T-cell (primary cell): ENCODE results near the gene KIF5A. TPM values are rescaled to one million over a fixed set of nuclear protein-coding genes. Genes with fewer than 3 reads are reported as not detected.
A peak's percentile ranks its signal among the peaks of the same experiment; 100 is the strongest.

Experiments
- ATAC-seq, 4 experiments: fragments of 200-7000 bp in 3 of 4; fragments of 150-1000 bp in 1 of 4; cut with Tn5 transposase; replicated peaks in 1 of 4; 1 replicate in 3 of 4; 2 replicates in 1 of 4; pipeline ENCODE4 v1.10.0; 2021; ENCODE audit warnings: moderate library complexity in 3 of 4, mild to moderate bottlenecking in 2 of 4, moderate number of reproducible peaks in 1 of 4
- CTCF ChIA-PET, 2 donors: fragments of 300-600 bp; sonication (Branson Sonifier 250); formaldehyde crosslinking; loops; one replicate each; lab custom pipeline; 2022; ENCODE audit warnings: antibody characterized with exemption in 2 of 2; lab: Charles Lee
- POLR2A ChIA-PET, 2 donors: fragments of 300-600 bp; sonication (Branson Sonifier 250); formaldehyde crosslinking; loops; one replicate each; lab custom pipeline; 2022; ENCODE audit warnings: antibody characterized with exemption in 2 of 2; lab: Charles Lee
- DNase-seq, 35 experiments: peaks; one replicate each; pipeline versions ENCODE4 v3.0.0 to v3.0.0-alpha.2; 2013 to 2023
- H3K27ac ChIP-seq: one replicate; pipeline ENCODE4 v1.5.1; 2013; ENCODE audit warnings: low read length
- H3K27me3 ChIP-seq, 2 experiments: replicated peaks in 1 of 2; 1 replicate in 1 of 2; 2 replicates in 1 of 2; pipeline versions ENCODE4 v1.6.1 to v1.7.0; 2013; ENCODE audit warnings: low read length in 1 of 2, mixed read lengths in 1 of 2; ENCODE audit not compliant: control insufficient read depth in 2 of 2, insufficient read depth in 2 of 2; ENCODE audit errors: extremely low read depth in 1 of 2
- H3K36me3 ChIP-seq, 2 donors: 1 replicate in 1 of 2; 2 replicates in 1 of 2; pipeline versions ENCODE4 v1.6.1 to v1.7.0; 2013; ENCODE audit warnings: low read length in 1 of 2; ENCODE audit not compliant: control insufficient read depth in 2 of 2, insufficient read depth in 1 of 2; ENCODE audit errors: extremely low read depth in 1 of 2
- H3K4me1 ChIP-seq, 2 experiments: 1 replicate in 1 of 2; 2 replicates in 1 of 2; pipeline versions ENCODE4 v1.6.1 to v1.7.0; 2013; ENCODE audit warnings: low read length in 2 of 2, mixed read lengths in 1 of 2; ENCODE audit not compliant: insufficient read depth in 2 of 2, control insufficient read depth in 1 of 2; ENCODE audit errors: extremely low read depth in 1 of 2
- H3K4me3 ChIP-seq, 2 donors: 1 replicate in 1 of 2; 2 replicates in 1 of 2; pipeline versions ENCODE4 v1.5.1 to v1.7.0; 2013; ENCODE audit warnings: mild to moderate bottlenecking in 2 of 2, low read length in 1 of 2, moderate library complexity in 1 of 2; ENCODE audit not compliant: control insufficient read depth in 1 of 2; ENCODE audit errors: extremely low read depth in 1 of 2
- H3K9me3 ChIP-seq: 2 replicates; pipeline ENCODE4 v1.7.0; 2013
- H3K27ac Mint-ChIP-seq, 2 donors: one replicate each; pipeline ENCODE4 v1.8.0; 2020 to 2021; ENCODE audit warnings: mild to moderate bottlenecking in 2 of 2, mixed read lengths in 2 of 2
- H3K27me3 Mint-ChIP-seq, 2 donors: one replicate each; pipeline ENCODE4 v1.8.0; 2021 to 2022; ENCODE audit warnings: mixed read lengths in 2 of 2
- H3K36me3 Mint-ChIP-seq: one replicate; pipeline ENCODE4 v1.8.0; 2021; ENCODE audit warnings: mixed read lengths
- H3K4me1 Mint-ChIP-seq, 3 donors: one replicate each; pipeline ENCODE4 v1.8.0; 2020 to 2022; ENCODE audit warnings: mixed read lengths in 3 of 3, mild to moderate bottlenecking in 1 of 3
- H3K4me3 Mint-ChIP-seq, 3 donors: one replicate each; pipeline ENCODE4 v1.8.0; 2020 to 2022; ENCODE audit warnings: mild to moderate bottlenecking in 3 of 3, mixed read lengths in 3 of 3, moderate library complexity in 3 of 3
- H3K9me3 Mint-ChIP-seq, 3 donors: one replicate each; pipeline ENCODE4 v1.8.0; 2020 to 2022; ENCODE audit warnings: mixed read lengths in 3 of 3
- WGBS: methylation state at CpG from one replicate; pipeline ENCODE4 v1.1.5; 2013; ENCODE audit warnings: missing lambda C conversion rate; ENCODE audit not compliant: insufficient coverage; 5-methylcytosine and 5-hydroxymethylcytosine counted together
- total RNA-seq, 35 experiments: library from RNA in 6 of 35; stranded (reverse) in 6 of 35; fragments of 120-200 nt in 1 of 35; gene quantifications; one replicate each; pipeline versions ENCODE4 v1.2.1 to v1.2.4 and lab custom pipeline; 2013 to 2026

KIF5A gene
- total RNA-seq, 5 donors from 2014 or later (not counting 1 experiment from before 2014, with no cell fraction given), result 0.83 to 1.8 (median 0.92) TPM

DNA sequence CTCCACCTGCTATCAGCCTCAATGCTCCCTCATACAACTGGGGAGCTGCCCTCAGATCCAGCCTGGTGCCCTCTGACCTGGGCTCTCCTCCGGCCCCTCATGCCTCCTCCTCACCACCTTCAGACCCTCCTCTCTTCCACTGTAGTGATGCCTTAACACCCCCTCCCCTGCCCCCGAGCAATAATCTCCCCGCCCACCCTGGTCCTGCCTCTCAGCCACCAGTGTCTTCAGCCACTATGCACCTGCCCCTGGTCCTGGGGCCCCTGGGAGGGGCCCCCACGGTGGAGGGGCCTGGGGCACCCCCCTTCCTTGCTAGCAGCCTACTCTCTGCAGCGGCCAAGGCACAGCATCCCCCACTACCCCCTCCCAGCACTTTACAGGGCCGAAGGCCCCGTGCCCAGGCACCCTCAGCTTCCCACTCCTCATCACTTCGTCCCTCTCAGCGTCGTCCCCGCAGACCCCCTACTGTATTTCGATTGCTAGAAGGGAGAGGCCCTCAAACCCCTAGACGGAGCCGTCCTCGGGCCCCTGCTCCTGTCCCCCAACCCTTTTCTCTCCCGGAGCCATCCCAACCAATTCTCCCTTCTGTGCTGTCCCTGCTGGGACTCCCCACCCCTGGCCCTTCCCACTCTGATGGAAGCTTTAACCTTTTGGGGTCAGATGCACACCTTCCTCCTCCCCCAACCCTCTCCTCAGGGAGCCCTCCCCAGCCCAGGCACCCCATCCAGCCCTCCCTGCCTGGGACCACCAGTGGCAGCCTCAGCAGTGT is 24.0 kb upstream of the KIF5A start:
- Mint-ChIP-seq H3K27ac (peak overlapping the region in 1 of 2 donors; percentile 22), H3K4me3 (no peak overlapping the region), H3K36me3 (peaks cover 23% of the 10 kb centered on the region), H3K27me3 (no peaks in the 10 kb centered on the region), H3K4me1 (peaks cover 38 to 42% (median 38%) of the 10 kb centered on the region in 3 donors), H3K9me3 (no peaks in the 10 kb centered on the region)
- Histone ChIP-seq H3K27ac (no peak overlapping the region), H3K4me3 (no peak overlapping the region), H3K4me1 (peaks cover 18 to 48% of the 10 kb centered on the region in 2 experiments), H3K27me3 (no peaks in the 10 kb centered on the region), H3K9me3 (no peaks in the 10 kb centered on the region), H3K36me3 (peaks cover 3 to 66% of the 10 kb centered on the region in 2 donors)
- ChIA-PET CTCF (interaction anchor here in 1 of 2 donors (0.6 kb wide), 1 partner anchor 16 kb away, joined by 3 read pairs; no protein-coding TSS in a partner anchor), POLR2A (interaction anchor here (0.5 to 0.6 kb wide), 2 partner anchors 35 to 115 kb away, joined by 3 to 6 read pairs; no protein-coding TSS in a partner anchor)
- WGBS, result 86% methylated on average over 11 of the region's 16 CpGs
- DNase-seq, result no peak
- no peak for ATAC-seq

DNA sequence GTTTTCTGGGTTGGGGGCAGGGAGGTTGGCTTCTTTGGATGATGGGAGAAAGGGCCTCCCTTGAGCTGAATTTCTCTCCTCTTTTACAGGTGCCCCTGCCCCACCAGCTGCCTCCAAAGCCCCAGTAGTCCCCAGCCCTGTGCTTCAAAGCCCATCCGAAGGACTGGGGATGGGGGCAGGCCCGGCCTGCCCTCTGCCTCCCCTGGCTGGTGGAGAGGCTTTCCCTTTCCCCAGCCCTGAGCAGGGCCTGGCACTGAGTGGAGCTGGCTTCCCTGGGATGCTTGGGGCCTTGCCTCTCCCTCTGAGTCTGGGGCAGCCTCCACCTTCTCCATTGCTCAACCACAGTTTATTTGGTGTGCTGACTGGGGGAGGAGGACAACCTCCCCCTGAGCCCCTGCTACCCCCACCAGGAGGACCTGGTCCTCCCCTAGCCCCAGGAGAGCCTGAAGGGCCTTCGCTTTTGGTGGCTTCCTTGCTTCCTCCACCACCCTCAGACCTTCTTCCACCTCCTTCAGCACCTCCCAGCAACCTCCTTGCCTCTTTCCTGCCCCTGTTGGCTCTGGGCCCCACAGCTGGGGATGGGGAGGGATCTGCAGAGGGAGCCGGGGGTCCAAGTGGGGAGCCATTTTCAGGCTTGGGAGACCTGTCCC is 23.2 kb upstream of the KIF5A start:
- 100% methylated on average over 1 of the region's 4 CpGs for WGBS
- peaks cover 26% of the 10 kb centered on the region for H3K36me3 Mint-ChIP-seq
- peaks cover 30 to 39% (median 30%) of the 10 kb centered on the region in 3 donors for H3K4me1 Mint-ChIP-seq
- ATAC-seq (no peak), DNase-seq (no peak)
- H3K36me3 ChIP-seq, result peaks cover 7 to 73% of the 10 kb centered on the region in 2 donors
- no peaks in the 10 kb centered on the region for H3K27me3 Mint-ChIP-seq
- POLR2A ChIA-PET, result interaction anchor here in 1 of 2 donors (0.8 kb wide), 1 partner anchor 19 kb away, joined by 4 read pairs; no protein-coding TSS in a partner anchor
- no peaks in the 10 kb centered on the region for H3K27me3 ChIP-seq
- no peaks in the 10 kb centered on the region for H3K9me3 Mint-ChIP-seq
- peaks cover 13 to 40% of the 10 kb centered on the region in 2 experiments for H3K4me1 ChIP-seq
- no peak overlapping the region for H3K27ac ChIP-seq
- H3K9me3 ChIP-seq, result no peaks in the 10 kb centered on the region
- no peak overlapping the region for H3K27ac Mint-ChIP-seq
- H3K4me3 ChIP-seq, result no peak overlapping the region
- H3K4me3 Mint-ChIP-seq, result no peak overlapping the region
- CTCF ChIA-PET, result interaction anchor here in 1 of 2 donors (0.6 kb wide), 1 partner anchor 15 kb away, joined by 3 read pairs; no protein-coding TSS in a partner anchor

DNA sequence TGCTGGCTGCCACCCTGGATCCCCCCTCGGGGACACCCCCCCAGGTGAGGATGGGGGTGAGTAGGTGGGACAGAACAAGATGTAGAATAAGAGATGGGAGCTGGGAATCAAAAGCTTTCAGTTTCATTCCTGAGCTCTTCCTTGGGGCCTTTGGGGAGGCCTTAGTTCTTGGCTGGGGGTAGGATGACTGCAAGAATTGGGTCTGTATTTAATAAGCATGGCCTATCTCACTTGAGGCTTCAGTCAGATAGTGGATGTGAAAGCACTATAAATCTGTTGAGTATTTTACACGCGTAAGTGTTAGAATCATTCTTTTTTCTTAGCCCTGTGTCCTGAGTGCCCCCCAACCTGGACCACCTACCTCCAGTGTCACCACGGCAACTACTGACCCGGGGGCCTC is 22.7 kb upstream of the KIF5A start:
- Histone ChIP-seq H3K4me3 (no peak overlapping the region), H3K27me3 (no peaks in the 10 kb centered on the region), H3K36me3 (peaks cover 12 to 79% of the 10 kb centered on the region in 2 donors), H3K27ac (no peak overlapping the region), H3K9me3 (no peaks in the 10 kb centered on the region), H3K4me1 (peaks cover 8 to 34% of the 10 kb centered on the region in 2 experiments)
- WGBS, result no CpG with 5 or more reads among the region's 5 CpGs
- Mint-ChIP-seq H3K36me3 (peaks cover 32% of the 10 kb centered on the region), H3K27me3 (no peaks in the 10 kb centered on the region), H3K9me3 (no peaks in the 10 kb centered on the region), H3K4me3 (no peak overlapping the region), H3K27ac (peak overlapping the region in 1 of 2 donors; percentile 16), H3K4me1 (peaks cover 24 to 33% (median 24%) of the 10 kb centered on the region in 3 donors)
- ChIA-PET CTCF (interaction anchor here in 1 of 2 donors (0.6 kb wide), 1 partner anchor 56 kb away, joined by 4 read pairs; no protein-coding TSS in a partner anchor), POLR2A (interaction anchor here in 1 of 2 donors (0.8 kb wide), 1 partner anchor 19 kb away, joined by 4 read pairs; no protein-coding TSS in a partner anchor)
- DNase-seq, result no peak
- no peak for ATAC-seq

DNA sequence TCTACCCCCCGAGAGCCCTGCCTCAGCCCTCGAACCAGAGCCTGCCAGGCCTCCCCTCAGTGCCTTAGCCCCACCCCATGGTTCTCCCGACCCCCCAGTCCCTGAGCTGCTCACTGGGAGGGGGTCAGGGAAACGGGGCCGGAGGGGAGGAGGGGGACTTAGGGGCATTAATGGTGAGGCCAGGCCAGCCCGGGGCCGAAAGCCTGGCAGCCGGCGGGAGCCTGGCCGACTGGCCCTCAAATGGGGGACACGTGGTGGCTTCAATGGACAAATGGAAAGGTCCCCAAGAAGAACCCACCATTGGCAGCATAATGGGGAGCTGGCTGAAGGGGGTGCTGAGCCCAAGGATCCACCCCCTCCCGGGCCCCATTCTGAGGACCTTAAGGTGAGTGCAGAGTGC is 21.7 kb upstream of the KIF5A start:
- H3K27ac Mint-ChIP-seq, result no peak overlapping the region
- WGBS, result no CpG with 5 or more reads among the region's 12 CpGs
- ChIA-PET POLR2A (no interaction called here), CTCF (no interaction called here)
- H3K9me3 Mint-ChIP-seq, result no peaks in the 10 kb centered on the region
- H3K9me3 ChIP-seq, result no peaks in the 10 kb centered on the region
- DNase-seq (no peak), ATAC-seq (no peak)
- peaks cover 12 to 89% of the 10 kb centered on the region in 2 donors for H3K36me3 ChIP-seq
- no peaks in the 10 kb centered on the region for H3K27me3 Mint-ChIP-seq
- H3K4me1 Mint-ChIP-seq, result peaks cover 21 to 29% (median 21%) of the 10 kb centered on the region in 3 donors
- peaks cover 8 to 29% of the 10 kb centered on the region in 2 experiments for H3K4me1 ChIP-seq
- peaks cover 40% of the 10 kb centered on the region for H3K36me3 Mint-ChIP-seq
- H3K4me3 ChIP-seq, result no peak overlapping the region
- no peaks in the 10 kb centered on the region for H3K27me3 ChIP-seq
- H3K4me3 Mint-ChIP-seq, result no peak overlapping the region
- H3K27ac ChIP-seq, result no peak overlapping the region

DNA sequence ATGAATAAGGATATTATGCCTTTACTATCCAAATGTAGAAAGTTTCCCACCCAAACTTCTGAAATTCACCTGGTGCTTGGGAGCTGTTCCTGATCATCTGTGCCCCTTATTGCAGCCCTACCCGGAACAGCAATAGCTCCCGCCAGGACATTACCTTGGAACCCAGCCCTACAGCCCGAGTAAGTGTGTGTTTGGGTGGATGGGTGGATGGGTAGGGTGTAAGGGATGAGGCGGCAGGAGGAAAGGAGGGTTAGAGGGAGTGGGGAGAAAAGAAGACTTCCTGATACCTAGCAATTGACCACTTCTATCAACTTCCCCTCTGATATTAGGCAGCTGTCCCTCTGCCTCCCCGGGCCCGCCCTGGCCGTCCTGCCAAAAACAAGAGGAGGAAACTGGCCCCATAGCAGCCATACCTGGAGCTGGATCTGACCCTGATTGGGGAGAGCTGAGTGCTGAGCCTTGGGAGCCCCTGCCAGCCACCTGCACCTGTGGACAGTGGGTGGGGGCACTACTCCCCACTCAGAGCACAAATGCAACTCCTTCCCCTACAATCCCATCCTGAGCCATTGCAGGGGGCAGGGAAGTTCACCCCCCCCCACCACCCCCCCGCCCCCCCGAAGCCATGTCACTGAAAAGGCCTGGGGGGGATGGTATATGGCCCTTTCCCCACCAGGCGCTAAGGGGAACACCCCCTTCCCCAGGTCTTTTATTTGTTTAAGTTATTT is 20.9 kb upstream of the KIF5A start:
- WGBS, result 87% methylated on average over 3 of the region's 10 CpGs
- ChIA-PET CTCF (no interaction called here), POLR2A (no interaction called here)
- Mint-ChIP-seq H3K36me3 (peaks cover 42% of the 10 kb centered on the region), H3K27ac (peak overlapping the region in 1 of 2 donors; percentile 39), H3K4me3 (no peak overlapping the region), H3K4me1 (peaks cover 13 to 20% (median 13%) of the 10 kb centered on the region in 3 donors), H3K27me3 (no peaks in the 10 kb centered on the region), H3K9me3 (no peaks in the 10 kb centered on the region)
- Histone ChIP-seq H3K36me3 (peaks cover 12 to 91% of the 10 kb centered on the region in 2 donors), H3K4me3 (no peak overlapping the region), H3K4me1 (peaks cover 2 to 21% of the 10 kb centered on the region in 2 experiments), H3K27me3 (no peaks in the 10 kb centered on the region), H3K9me3 (no peaks in the 10 kb centered on the region), H3K27ac (no peak overlapping the region)
- ATAC-seq (no peak), DNase-seq (no peak)

DNA sequence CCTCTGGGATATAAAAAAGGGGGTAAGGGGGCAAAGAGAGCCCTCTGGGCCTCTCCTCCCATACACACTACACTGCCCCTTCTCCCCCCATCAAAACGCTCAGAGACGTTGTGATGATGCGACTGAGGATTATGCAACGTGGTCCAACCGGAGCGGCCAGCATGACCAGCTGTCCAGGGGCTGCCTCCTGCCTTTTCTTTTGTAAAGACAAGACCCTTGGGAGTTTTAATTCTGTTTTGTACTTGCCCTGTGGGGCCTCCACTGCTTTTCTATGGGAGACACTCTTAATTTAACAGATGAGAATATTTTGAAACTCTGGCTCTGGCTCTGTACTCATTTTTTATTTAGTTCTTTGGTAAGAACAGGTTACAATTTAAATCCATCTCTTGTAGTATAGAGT is 20.0 kb upstream of the KIF5A start:
- CTCF ChIA-PET, result no interaction called here
- Histone ChIP-seq H3K4me3 (no peak overlapping the region), H3K9me3 (no peaks in the 10 kb centered on the region), H3K36me3 (peaks cover 12 to 89% of the 10 kb centered on the region in 2 donors), H3K27ac (no peak overlapping the region), H3K4me1 (peaks cover 0 to 13% of the 10 kb centered on the region in 2 experiments), H3K27me3 (no peaks in the 10 kb centered on the region)
- Mint-ChIP-seq H3K9me3 (no peaks in the 10 kb centered on the region), H3K27ac (peak overlapping the region; percentile 10 to 23), H3K4me3 (no peak overlapping the region), H3K4me1 (peaks cover 5 to 12% (median 6%) of the 10 kb centered on the region in 3 donors), H3K36me3 (peaks cover 46% of the 10 kb centered on the region), H3K27me3 (no peaks in the 10 kb centered on the region)
- ATAC-seq, result no peak
- POLR2A ChIA-PET, result no interaction called here
- DNase-seq, result no peak
- 90% methylated on average over 5 of the region's 6 CpGs for WGBS
